HG03159 (cell line): ENCODE data around the gene ANGPTL5.
"Not testable (repeated sequence)": the region's sequence is repeated elsewhere in the genome, so short reads cannot be mapped to it uniquely, and the experiment has no call there.

Experiments used
- ATAC-seq: cut with Tn5 transposase; IDR thresholded peaks from one replicate; pipeline ENCODE4 v1.9.1; 2021; ENCODE audit warnings: mild to moderate bottlenecking, moderate library complexity; ENCODE audit not compliant: unreplicated experiment

ANGPTL5 gene

GRCh38 chr11:101916422-101916821 is at the start of gene ANGPTL5:
ANGPTL5 (minus strand) TSS chr11:101916522; CDS start chr11:101907909, 8,613 bp downstream.
- ATAC-seq = no peak

GRCh38 chr11:101964200-101964599 is 47.9 kb upstream of the ANGPTL5 start:
- not testable (repeated sequence) for ATAC-seq

GRCh38 chr11:101960231-101960630 is 43.9 kb upstream of the ANGPTL5 start:
- ATAC-seq = no peak

GRCh38 chr11:101955701-101956100 is 39.4 kb upstream of the ANGPTL5 start:
- no peak for ATAC-seq

GRCh38 chr11:101955278-101955677 is 39.0 kb upstream of the ANGPTL5 start:
- no peak for ATAC-seq

GRCh38 chr11:101949680-101950220 is 33.4 kb upstream of the ANGPTL5 start:
- ATAC-seq = no peak

GRCh38 chr11:101945448-101945847 is 29.1 kb upstream of the ANGPTL5 start:
- ATAC-seq = no peak

- ATAC-seq = no peak
Measured at GRCh38 chr11:101944923-101945322, 28.6 kb upstream of the ANGPTL5 start.

- no peak for ATAC-seq
Measured at GRCh38 chr11:101940901-101941520, 24.7 kb upstream of the ANGPTL5 start.

GRCh38 chr11:101931692-101932091 is 15.4 kb upstream of the ANGPTL5 start:
- no peak for ATAC-seq

- no peak for ATAC-seq
Measured at GRCh38 chr11:101929294-101929915, 13.1 kb upstream of the ANGPTL5 start.

GRCh38 chr11:101923554-101923953 is 7.2 kb upstream of the ANGPTL5 start:
- ATAC-seq = no peak

GRCh38 chr11:101920992-101921391 is 4.7 kb upstream of the ANGPTL5 start:
- no peak for ATAC-seq

- no peak for ATAC-seq
Measured at GRCh38 chr11:101917226-101917625, 904 bp upstream of the ANGPTL5 start.

GRCh38 chr11:101915791-101916291 is 481 bp downstream of the ANGPTL5 start:
- peak; percentile 64 for ATAC-seq

- peak; percentile 98 for ATAC-seq
Measured at GRCh38 chr11:101914738-101915426, 1.4 kb downstream of the ANGPTL5 start, which contains the start of gene CEP126. CEP126 (plus strand) TSS chr11:101915010; CDS start chr11:101915285, 275 bp downstream.

GRCh38 chr11:101914341-101914737 is 2.0 kb downstream of the ANGPTL5 start:
- ATAC-seq = no peak

GRCh38 chr11:101913656-101914055 is 2.7 kb downstream of the ANGPTL5 start:
- no peak for ATAC-seq

GRCh38 chr11:101912823-101913284 is 3.5 kb downstream of the ANGPTL5 start:
- no peak for ATAC-seq

GRCh38 chr11:101909087-101909486 is 7.2 kb downstream of the ANGPTL5 start:
- no peak for ATAC-seq

GRCh38 chr11:101907815-101908214 is 8.5 kb downstream of the ANGPTL5 start:
- no peak for ATAC-seq
